GM19324 (cell line): ENCODE results near the gene DNAJA2.

Experiments used
- ATAC-seq: cut with Tn5 transposase; IDR thresholded peaks from one replicate; pipeline ENCODE4 v1.9.1; 2021; ENCODE audit warnings: mild to moderate bottlenecking, moderate library complexity; ENCODE audit not compliant: unreplicated experiment, low FRiP score

Gene DNAJA2

GRCh38 chr16:46906360-46907060 lies 67.0 kb downstream of the DNAJA2 start:
- ATAC-seq, result no peak
